GM21423 (cell line): Measurements from ENCODE around the gene DNAI1.

Source experiments
- ATAC-seq: cut with Tn5 transposase; IDR thresholded peaks from one replicate; pipeline ENCODE4 v1.9.1; 2021; ENCODE audit warnings: mild to moderate bottlenecking, moderate library complexity; ENCODE audit not compliant: unreplicated experiment

The DNAI1 gene

DNA sequence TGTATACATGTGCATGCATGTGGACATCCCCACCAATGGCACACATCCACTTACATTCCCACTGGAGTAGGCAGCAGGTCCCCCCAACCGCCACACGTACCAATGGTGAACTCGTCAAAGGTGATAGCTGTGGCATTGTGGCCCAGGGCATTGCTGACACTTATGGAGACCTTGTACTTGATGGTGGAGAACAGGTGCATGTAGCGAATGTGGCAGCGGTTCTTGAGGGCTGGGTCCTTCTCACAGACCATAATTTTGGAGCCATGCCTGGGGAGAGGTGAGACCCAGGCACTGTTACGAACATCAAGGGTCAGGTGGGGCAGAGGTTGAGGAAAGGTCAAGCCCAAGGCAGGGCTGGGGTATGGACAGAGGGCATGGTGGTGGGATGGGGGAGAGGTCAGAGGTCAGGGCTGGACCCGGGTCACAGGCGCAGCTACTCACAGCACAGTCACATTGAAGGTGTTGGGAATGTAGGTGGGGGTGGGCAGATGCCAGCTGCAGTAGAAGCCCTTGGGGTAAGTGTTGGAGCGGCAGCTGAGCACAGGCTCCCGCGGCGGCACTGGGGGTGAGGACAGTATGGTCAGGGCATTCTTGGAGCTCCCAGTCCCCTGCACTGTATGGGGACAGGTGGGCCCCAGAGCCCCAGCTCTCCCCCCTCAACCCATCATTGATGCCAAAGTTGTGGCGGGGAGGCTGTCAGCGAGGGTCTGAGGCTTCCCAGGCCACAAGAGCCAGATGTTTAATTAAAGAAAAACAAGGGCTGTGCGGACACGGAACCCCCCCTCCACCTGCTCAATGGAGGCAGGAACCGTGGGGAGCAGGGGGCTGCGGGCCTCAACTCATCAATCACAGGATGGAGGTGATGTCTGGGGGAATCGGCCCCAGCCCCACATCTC is 99.1 kb downstream of the DNAI1 start:
- no peak for ATAC-seq

- no peak for ATAC-seq
These were observed 99.8 kb downstream of the DNAI1 start for GRCh38 chr9:34558364-34558763.

DNA sequence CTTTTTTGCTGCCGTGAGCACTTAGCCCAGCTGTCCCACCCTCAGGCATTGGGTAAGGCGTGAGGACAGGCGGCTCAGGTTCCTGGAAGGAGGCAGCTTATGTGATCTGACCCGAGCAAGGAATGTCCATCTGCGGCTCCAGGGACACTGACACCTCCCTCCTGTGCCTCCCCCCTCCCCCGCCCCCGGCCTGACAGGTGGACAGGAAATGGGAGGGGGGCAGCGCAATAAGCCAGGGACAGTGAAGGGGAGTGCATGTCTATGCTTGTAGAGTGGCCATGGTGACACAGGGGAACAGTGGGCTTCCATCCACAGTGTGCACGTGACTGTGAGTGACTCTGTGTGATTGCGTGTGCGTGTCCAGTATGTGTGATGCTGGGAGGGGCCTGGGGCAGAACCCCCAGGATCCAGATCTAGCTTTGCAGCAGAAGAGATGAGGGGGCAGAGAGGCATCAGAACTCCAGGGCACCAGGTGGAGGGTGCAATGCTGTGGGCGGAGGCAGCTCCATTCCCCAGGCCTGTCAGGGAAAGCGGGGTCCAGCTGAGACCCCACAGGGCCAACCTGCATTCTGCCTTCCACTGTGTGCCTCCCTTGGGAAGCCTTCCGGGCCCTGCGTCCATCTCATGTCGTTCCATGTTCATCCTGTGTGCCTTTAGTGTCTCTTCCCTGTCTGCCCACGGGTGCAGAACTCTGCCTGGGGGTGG is 100.5 kb downstream of the DNAI1 start:
- ATAC-seq: no peak

- no peak for ATAC-seq
These were observed 101.2 kb downstream of the DNAI1 start for GRCh38 chr9:34559624-34560455.

- ATAC-seq: no peak
These were observed 102.1 kb downstream of the DNAI1 start for GRCh38 chr9:34560599-34561214.

DNA sequence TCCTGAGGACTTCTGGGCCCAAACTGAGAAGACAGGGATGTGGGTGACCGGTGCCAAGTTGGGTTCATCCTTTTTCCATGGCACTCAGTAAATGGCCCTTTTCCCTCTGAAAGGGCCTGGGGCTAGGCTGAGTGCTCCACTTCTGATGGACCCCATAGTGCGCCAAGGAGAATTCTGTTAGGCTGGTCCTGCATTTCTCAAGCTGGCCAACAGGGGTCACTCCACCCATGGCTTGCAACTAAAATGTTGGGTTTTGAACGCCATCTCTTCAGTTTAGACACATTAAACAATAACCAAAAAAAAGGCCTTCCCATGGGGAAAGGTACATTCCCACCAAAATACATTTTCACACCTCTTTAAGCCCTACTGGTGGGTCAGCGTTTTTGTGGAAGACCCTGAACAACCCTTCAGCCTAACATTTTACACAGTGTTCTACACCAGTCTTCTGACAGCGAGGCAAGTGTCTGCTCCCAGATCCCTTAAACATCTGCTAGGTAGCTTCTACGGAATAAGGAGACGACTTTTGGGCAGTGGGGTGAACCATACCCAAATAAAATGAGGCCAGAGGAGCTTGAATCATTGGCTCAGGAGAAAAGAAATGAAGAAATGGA is 103.6 kb downstream of the DNAI1 start:
- ATAC-seq: no peak

DNA sequence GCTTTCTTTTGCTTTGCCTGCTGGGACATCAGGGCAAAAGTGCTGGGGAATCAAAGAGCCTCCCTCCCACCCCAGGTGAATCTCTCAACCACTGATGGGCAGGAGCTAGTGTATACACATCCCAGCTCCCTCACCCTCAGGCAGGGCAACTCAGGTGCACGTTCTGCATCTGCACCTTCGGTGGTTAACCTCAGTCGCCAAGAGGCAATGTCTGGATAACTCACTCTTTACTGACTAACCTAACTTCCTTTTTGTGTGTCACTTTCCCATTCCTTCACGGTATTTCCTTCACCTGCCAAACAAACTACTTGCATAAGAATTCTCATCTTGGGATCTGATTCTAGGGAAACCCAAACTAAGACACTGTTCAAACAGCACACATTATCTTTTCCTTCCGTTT is 104.7 kb downstream of the DNAI1 start:
- no peak for ATAC-seq

GRCh38 chr9:34564617-34565016 is 106.0 kb downstream of the DNAI1 start:
- no peak for ATAC-seq

- no peak for ATAC-seq
These were observed 107.3 kb downstream of the DNAI1 start for GRCh38 chr9:34565856-34566255.

DNA sequence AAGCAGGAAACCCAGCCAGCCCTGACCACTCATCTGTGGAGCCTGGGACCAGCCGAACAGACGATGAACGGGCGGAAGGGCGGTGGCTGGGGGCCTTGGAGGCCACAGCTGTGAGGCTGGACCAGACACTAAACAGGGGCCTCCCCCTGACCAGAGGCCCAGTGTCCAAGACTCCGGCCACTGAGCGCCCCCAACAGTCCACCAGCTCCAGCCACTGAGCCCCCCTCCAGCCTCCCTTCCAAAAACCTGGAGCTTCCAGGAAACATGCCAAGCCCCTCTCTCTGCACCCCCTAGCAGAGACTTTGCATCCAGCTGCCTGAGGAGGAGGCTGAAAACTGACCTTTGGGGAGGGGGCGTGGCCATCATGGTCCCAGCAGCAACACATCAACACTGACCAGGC is 107.7 kb downstream of the DNAI1 start:
- no peak for ATAC-seq

- no peak for ATAC-seq
These were observed 108.4 kb downstream of the DNAI1 start for GRCh38 chr9:34566972-34567371.

- no peak for ATAC-seq
These were observed 109.5 kb downstream of the DNAI1 start for GRCh38 chr9:34568133-34568532.

DNA sequence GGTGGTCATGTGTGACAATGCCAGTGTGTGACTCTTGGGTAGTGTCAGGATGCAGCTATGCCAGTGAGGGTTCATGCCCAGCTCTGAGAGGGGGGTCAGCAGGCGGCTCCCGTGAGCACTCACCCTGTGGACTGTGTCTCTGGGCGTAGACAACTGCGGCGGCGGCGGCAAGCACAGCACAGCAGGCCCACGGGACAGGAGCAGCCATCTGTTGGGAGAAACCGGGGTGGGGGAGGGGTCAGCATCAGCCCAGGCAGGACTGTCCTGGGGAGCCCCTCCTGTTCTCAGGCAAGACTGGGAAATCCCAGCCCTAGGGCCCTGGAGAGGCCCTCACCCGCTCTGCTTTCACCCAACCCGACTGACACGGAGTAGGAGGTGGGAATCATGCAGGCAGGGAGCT is 110.2 kb downstream of the DNAI1 start:
- ATAC-seq: no peak

- no peak for ATAC-seq
These were observed 111.8 kb downstream of the DNAI1 start for GRCh38 chr9:34570376-34570775.
